ENCODE data around the gene SUGT1. TPM values are rescaled to one million over a fixed set of nuclear protein-coding genes. Genes with fewer than 3 reads are reported as not detected.

Gene SUGT1
- total and polyA plus RNA-seq, 10 of the 15 experiments (the other 5 are each of a cell fraction or from before 2014, with no cell fraction given): 46.7 to 122 (median 77.3) TPM

- no peaks in the 10 kb centered on the region for H3K4me1 ChIP-seq (ENCODE audit: control insufficient read depth, insufficient read depth, low read length)
- ChIA-PET RAD21 (ENCODE audit: unreplicated experiment) (interaction anchor here (1.1 to 2.2 kb wide), 3 partner anchors 10 to 38 kb away, joined by 5 to 8 read pairs (median 8); no protein-coding TSS in a partner anchor), SMC1A (ENCODE audit: uncharacterized antibody, unreplicated experiment) (interaction anchor here (0.6 to 4.9 kb wide), 11 partner anchors 9 to 107 kb away, joined by 3 to 29 read pairs (median 4); no protein-coding TSS in a partner anchor), POLR2A (interaction anchor here (1.9 kb wide), 1 partner anchor 10 kb away, joined by 4 read pairs; no protein-coding TSS in a partner anchor), CTCF (interaction anchor here (0.7 to 1.2 kb wide), 4 partner anchors 11 to 38 kb away, joined by 3 to 7 read pairs (median 4); no protein-coding TSS in a partner anchor)
- H3K4me3 ChIP-seq: no peak overlapping the region
- 90% methylated on average over 6 of the region's 6 CpGs for WGBS (ENCODE audit: insufficient coverage, insufficient replicate concordance, low lambda C conversion rate, missing lambda C conversion rate)
- no peaks in the 10 kb centered on the region for H4K20me1 ChIP-seq (ENCODE audit: control insufficient read depth, insufficient read depth)
- H3K27ac ChIP-seq (ENCODE audit: control insufficient read depth, insufficient read depth): no peak overlapping the region
- intact Hi-C loops (cut with micrococcal nuclease; ENCODE audit: unreplicated experiment): no loop called here
- no peak overlapping the region for H3K4me2 ChIP-seq (ENCODE audit: control insufficient read depth, insufficient read depth)
- no peak for FAIRE-seq
- no peak overlapping the region for H3K9ac ChIP-seq (ENCODE audit: control insufficient read depth, insufficient read depth, low read length)
- H3K79me2 ChIP-seq (ENCODE audit: control insufficient read depth, insufficient read depth, low read length): no peaks in the 10 kb centered on the region
- no peak for DNase-seq (ENCODE audit: low read depth, low spot score)
- in situ Hi-C loops (cut with MboI): no loop called here
- no TSS peak for BruUV-seq (replicated peaks)
- H3K36me3 ChIP-seq (ENCODE audit: control insufficient read depth in 2 of 2, insufficient read depth in 2 of 2, low read length in 1 of 2): no peaks in the 10 kb centered on the region
- ATAC-seq: no peak
- no peaks in the 10 kb centered on the region for H3K27me3 ChIP-seq (replicated peaks in 1 of 2; ENCODE audit: control insufficient read depth in 2 of 2, insufficient read depth in 2 of 2, low read length in 1 of 2)
- no peaks in the 10 kb centered on the region for H3K9me3 ChIP-seq (replicated peaks; ENCODE audit: control insufficient read depth, insufficient read depth, low read length)
- no peak overlapping the region for H2AFZ ChIP-seq (ENCODE audit: control insufficient read depth, low read depth, low read length)
- TF ChIP-seq, protein P1, sequence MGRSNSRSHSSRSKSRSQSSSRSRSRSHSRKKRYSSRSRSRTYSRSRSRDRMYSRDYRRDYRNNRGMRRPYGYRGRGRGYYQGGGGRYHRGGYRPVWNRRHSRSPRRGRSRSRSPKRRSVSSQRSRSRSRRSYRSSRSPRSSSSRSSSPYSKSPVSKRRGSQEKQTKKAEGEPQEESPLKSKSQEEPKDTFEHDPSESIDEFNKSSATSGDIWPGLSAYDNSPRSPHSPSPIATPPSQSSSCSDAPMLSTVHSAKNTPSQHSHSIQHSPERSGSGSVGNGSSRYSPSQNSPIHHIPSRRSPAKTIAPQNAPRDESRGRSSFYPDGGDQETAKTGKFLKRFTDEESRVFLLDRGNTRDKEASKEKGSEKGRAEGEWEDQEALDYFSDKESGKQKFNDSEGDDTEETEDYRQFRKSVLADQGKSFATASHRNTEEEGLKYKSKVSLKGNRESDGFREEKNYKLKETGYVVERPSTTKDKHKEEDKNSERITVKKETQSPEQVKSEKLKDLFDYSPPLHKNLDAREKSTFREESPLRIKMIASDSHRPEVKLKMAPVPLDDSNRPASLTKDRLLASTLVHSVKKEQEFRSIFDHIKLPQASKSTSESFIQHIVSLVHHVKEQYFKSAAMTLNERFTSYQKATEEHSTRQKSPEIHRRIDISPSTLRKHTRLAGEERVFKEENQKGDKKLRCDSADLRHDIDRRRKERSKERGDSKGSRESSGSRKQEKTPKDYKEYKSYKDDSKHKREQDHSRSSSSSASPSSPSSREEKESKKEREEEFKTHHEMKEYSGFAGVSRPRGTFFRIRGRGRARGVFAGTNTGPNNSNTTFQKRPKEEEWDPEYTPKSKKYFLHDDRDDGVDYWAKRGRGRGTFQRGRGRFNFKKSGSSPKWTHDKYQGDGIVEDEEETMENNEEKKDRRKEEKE (IDR thresholded peaks at IDR 0.05): no peak
- no peak for TF ChIP-seq ZNF207 (IDR thresholded peaks at IDR 0.05; ENCODE audit: borderline replicate concordance)
- no peak for TF ChIP-seq ZBTB4 (CRISPR knock-in tag; IDR thresholded peaks at IDR 0.05)
- no peak for TF ChIP-seq BCL3 (IDR thresholded peaks at IDR 0.05; ENCODE audit: borderline replicate concordance, insufficient read depth, low read depth, low read length, poor library complexity, severe bottlenecking)
- TF ChIP-seq NR2F1 (conservative IDR thresholded peaks at IDR 0.05): no peak
- TF ChIP-seq NFYB (IDR thresholded peaks at IDR 0.05; ENCODE audit: insufficient read depth, low read depth, low read length): no peak
- TF ChIP-seq EGR1 (IDR thresholded peaks at IDR 0.05; ENCODE audit: borderline replicate concordance in 1 of 2, low read depth in 2 of 2, low read length in 2 of 2): no peak
- no peak for TF ChIP-seq PRDM15 (CRISPR knock-in tag; IDR thresholded peaks at IDR 0.05)
- no peak for TF ChIP-seq POLR2A (IDR thresholded peaks at IDR 0.05; ENCODE audit: low read depth, low read length)
- no peak for TF ChIP-seq HCFC1 (IDR thresholded peaks at IDR 0.05; ENCODE audit: low read length)
- TF ChIP-seq PKNOX1 (IDR thresholded peaks at IDR 0.05): no peak
These were observed 50.8 kb downstream of the SUGT1 start for GRCh38 chr13:52703482-52703881.

Measured in GM12878 (cell line).